Measurements from ENCODE around the gene CEACAM18.
"Not testable (repeated sequence)": the region's sequence is repeated elsewhere in the genome, so short reads cannot be mapped to it uniquely, and the experiment has no call there.

CEACAM18 gene

GRCh38 chr19:51478381-51479234, at the start of gene CEACAM18:
TSS of gene CEACAM18 (plus strand) at chr19:51478539.
- DNase-seq: no peak

- DNase-seq: no peak
These were observed 48.1 kb upstream of the CEACAM18 start for GRCh38 chr19:51430221-51430620.

- DNase-seq: no peak
These were observed 47.2 kb upstream of the CEACAM18 start for GRCh38 chr19:51431124-51431523.

GRCh38 chr19:51433043-51433442, 45.3 kb upstream of the CEACAM18 start:
- DNase-seq: no peak

GRCh38 chr19:51434456-51434855, 43.9 kb upstream of the CEACAM18 start:
- no peak for DNase-seq

GRCh38 chr19:51439021-51439465, 39.3 kb upstream of the CEACAM18 start:
- peak; percentile 21 for DNase-seq

- no peak for DNase-seq
These were observed 38.3 kb upstream of the CEACAM18 start for GRCh38 chr19:51440052-51440451.

GRCh38 chr19:51440846-51441409, 37.4 kb upstream of the CEACAM18 start:
- peak; percentile 53 for DNase-seq

GRCh38 chr19:51441410-51442390, 36.6 kb upstream of the CEACAM18 start:
- peak; percentile 91 for DNase-seq

GRCh38 chr19:51447510-51447909, 30.8 kb upstream of the CEACAM18 start:
- not testable (repeated sequence) for DNase-seq

- no peak for DNase-seq
These were observed 30.3 kb upstream of the CEACAM18 start for GRCh38 chr19:51448011-51448410.

- peak; percentile 36 for DNase-seq
These were observed 29.8 kb upstream of the CEACAM18 start for GRCh38 chr19:51448411-51449016.

- peak; percentile 41 for DNase-seq
These were observed 27.5 kb upstream of the CEACAM18 start for GRCh38 chr19:51450730-51451307.

- no peak for DNase-seq
These were observed 21.6 kb upstream of the CEACAM18 start for GRCh38 chr19:51456541-51457290.

- no peak for DNase-seq
These were observed 20.9 kb upstream of the CEACAM18 start for GRCh38 chr19:51457351-51458013.

- DNase-seq: no peak
These were observed 20.2 kb upstream of the CEACAM18 start, which contains the start of gene SIGLEC8 for GRCh38 chr19:51458051-51458645. TSS of gene SIGLEC8 (minus strand) at chr19:51458454. CDS start at chr19:51458387, 67 bp downstream.

GRCh38 chr19:51458899-51459505, 19.3 kb upstream of the CEACAM18 start:
- no peak for DNase-seq

GRCh38 chr19:51460164-51460992, 18.0 kb upstream of the CEACAM18 start:
- no peak for DNase-seq

GRCh38 chr19:51461723-51462161, 16.6 kb upstream of the CEACAM18 start:
- no peak for DNase-seq

Data from activated T-cell treated with anti-CD3 and anti-CD28 coated beads for 4 hours (primary cell).